HG03565 (cell line): Measurements from ENCODE around the gene TSPAN8.
"Not testable (repeated sequence)": the region's sequence is repeated elsewhere in the genome, so short reads cannot be mapped to it uniquely, and the experiment has no call there.

Experiments
- ATAC-seq: cut with Tn5 transposase; IDR thresholded peaks from one replicate; pipeline ENCODE4 v1.9.1; 2021; ENCODE audit warnings: mild to moderate bottlenecking, moderate library complexity; ENCODE audit not compliant: unreplicated experiment

The TSPAN8 gene

DNA sequence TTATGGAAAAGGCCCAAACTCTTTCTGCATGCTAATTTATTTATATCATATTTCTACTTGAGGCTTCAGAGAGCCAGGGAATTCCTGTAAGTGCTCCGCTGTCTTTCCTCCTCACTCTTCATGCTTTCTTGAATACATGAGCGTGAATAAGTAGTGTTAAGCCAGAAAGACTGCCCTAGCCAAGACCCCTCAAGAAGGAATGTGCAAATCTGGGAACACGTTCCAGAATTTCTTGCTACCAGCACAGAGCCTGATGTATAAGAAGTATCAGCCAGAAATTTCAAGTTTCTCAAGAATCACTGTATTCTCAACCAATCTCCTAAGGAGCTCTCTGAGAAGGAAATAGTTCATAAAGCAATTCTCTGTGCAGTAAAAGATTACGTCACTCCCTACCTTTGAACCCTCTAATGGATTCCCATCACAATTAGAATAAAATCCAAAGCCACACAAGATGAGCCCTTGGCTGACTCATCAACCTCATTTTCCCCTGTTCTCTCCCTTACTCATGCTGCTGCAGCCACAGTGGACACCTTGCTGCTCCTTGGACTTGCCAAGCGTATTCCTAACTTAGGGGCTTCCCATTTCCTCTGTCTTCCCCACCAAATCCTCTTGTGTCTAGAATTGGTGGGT is 6.9 kb upstream of the TSPAN8 start:
- no peak for ATAC-seq

DNA sequence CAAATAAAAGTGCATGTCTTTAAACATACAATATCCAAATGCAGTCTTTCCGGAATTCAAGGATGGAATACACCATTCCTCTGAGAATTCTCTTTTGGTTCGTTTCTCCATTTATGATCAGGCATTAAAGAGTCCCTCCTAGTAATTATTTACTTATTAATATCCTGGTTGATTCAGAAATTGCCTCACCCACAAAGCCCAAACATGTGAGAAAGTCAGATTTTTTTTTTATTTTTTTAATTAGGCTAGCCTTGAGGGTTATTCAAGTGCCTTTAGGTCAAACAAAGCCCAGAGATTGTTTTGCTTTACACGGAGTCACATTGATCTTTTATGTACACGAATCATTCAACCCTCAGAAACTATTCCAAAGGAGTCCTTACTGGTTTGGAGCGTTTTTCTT is 6.4 kb upstream of the TSPAN8 start:
- ATAC-seq = no peak

- ATAC-seq = no peak
These were observed 5.3 kb upstream of the TSPAN8 start for GRCh38 chr12:71162832-71163763.

GRCh38 chr12:71161591-71161990 is 3.8 kb upstream of the TSPAN8 start:
- no peak for ATAC-seq

GRCh38 chr12:71160585-71160984 is 2.8 kb upstream of the TSPAN8 start:
- no peak for ATAC-seq

GRCh38 chr12:71159878-71160277 is 2.1 kb upstream of the TSPAN8 start:
- ATAC-seq = no peak

GRCh38 chr12:71159264-71159663 is 1.5 kb upstream of the TSPAN8 start:
- ATAC-seq = no peak

DNA sequence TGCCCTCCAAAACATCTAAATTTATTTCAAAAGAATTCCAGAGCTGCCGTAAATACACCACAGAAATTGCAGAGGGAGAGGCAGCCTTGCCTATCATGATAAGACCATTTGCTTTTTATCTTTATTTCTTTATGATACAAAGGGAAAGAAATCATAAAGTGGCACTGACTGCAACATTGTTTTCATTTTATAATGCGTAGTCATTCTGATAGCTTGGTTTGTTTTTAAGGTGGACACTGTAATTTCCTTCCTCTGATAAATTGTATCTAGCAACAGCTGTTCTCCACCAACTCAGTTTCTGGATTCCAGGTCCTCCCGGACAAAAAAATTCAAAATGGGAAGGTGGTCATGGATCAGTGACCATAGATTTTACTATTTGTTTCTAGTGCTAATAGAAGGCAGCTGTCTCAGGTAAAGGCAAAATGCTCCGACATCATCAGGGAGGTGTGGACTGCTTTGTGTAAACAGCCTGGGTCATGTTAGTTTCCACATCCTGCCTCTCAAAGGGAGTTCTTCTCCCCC is 623 bp upstream of the TSPAN8 start:
- ATAC-seq = no peak

- no peak for ATAC-seq
These were observed 2.6 kb downstream of the TSPAN8 start for GRCh38 chr12:71155225-71155624.

GRCh38 chr12:71152851-71153250 is 4.9 kb downstream of the TSPAN8 start:
- no peak for ATAC-seq

- not testable (repeated sequence) for ATAC-seq
These were observed 7.8 kb downstream of the TSPAN8 start for GRCh38 chr12:71150041-71150440.

DNA sequence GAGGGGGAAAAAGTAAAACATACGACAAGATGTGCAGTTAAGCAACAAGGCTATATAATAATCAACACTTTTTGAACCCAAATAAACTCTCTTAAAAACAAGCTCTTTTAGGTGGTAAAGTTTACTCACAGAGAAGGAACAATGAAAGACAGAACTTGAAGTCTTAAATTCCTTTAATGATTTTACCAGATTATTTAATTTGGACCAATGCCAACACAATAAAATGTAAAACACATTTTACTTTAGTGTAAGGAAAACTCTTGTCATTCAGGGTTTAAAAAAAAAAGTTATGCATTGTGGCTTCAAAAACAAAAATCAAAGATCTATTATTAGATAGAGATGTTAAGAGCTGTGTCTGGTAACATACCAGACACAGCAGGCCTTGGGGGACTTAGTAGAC is 13.1 kb downstream of the TSPAN8 start:
- ATAC-seq = no peak

GRCh38 chr12:71142956-71143355 is 14.8 kb downstream of the TSPAN8 start:
- no peak for ATAC-seq

GRCh38 chr12:71142016-71142415 is 15.8 kb downstream of the TSPAN8 start:
- no peak for ATAC-seq

GRCh38 chr12:71141378-71141926 is 16.3 kb downstream of the TSPAN8 start:
- ATAC-seq = no peak

DNA sequence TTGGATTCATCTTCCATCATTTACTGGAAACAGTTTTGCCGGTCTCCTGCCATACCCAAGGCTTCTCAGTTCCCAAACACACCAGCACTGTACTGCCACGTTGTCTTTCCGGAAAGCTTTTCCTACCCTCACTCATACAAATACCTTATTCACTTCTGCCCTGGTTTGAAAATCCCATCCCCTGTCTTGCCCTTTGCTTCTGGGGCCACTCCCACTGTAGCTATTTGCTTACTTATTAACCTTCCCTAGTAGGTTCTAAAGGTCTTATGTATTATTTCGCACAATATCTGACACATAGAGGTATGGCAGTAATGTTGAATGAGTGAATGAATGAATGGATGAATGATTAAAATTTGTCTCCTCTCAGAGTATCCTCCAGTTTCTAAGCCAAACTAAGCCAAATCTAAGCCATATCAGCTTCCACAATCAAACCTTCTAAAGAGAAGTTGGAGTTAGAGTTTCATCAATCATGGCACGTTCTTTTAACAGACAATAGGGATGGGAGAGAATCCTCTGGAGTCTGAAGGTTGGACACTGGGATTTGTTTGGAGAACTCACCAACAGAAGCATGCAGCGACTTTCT is 18.6 kb downstream of the TSPAN8 start:
- ATAC-seq = no peak

- ATAC-seq = no peak
These were observed 19.8 kb downstream of the TSPAN8 start for GRCh38 chr12:71138011-71138410.

GRCh38 chr12:71135812-71136176 is 22.0 kb downstream of the TSPAN8 start:
- ATAC-seq = no peak

DNA sequence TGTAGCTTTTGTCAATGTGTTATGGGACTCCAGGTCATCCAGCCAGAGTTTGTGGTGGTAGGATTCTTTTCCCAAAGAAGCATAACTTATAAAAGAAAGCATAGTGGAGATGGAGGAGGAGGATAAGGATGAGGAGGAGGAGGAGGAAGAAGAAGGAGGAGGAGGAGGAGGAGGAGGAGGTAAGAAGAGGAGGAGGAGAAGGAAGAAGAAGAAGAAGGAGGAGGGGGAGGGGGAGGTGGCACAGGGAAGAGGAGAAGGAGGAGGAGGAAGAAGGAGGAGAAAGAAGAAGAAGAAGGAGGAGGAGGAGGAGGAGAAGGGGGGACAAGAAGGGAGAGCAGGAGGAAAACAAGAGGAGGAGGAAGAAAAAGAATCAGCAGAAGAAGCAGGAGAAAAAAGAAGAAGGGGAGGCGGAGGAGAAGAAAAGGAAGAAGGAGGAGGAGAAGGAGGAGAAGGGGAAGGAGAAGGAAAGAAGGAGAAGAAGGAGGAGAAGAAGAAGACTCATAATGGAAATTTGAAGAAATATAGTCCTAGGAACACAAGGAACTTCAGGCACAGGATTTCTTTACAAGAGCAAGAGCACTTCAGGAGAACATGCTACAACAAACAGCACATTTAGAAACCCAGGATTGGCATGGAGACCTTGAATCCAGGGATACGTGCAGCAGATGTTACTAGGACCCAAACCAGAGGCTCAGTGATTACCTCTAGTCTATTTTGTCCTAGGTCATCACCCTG is 22.6 kb downstream of the TSPAN8 start:
- no peak for ATAC-seq

DNA sequence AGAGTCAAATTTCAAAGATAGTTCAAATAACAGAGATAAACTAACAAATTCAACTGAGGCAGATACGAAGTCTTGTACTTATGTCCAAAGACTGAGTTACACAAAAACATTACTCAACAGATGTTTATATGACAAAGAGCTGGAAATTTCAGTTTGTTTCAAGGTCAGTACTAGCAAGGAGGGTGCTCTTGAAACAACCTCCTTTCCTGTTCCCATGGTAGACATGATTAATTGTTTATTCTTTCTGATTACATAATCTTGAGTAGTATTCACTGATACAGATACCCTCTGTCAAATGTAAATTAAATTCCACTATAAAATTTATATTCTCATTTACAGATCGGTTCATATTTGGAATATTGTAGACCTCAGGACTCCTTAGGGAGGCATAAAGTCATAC is 23.4 kb downstream of the TSPAN8 start:
- ATAC-seq = no peak
